Stimulated activated CD8-positive, alpha-beta memory T cell treated with anti-CD3 and anti-CD28 coated beads, Interleukin-7, amount 100 ng/mL, for 48 hours (primary cell): ENCODE results near the gene PAX4.

Experiments used
- DNase-seq, 2 donors: peaks; one replicate each; pipeline ENCODE4 v3.0.0-alpha.2; 2020; ENCODE audit warnings: low read depth in 1 of 2; ENCODE audit errors: extremely low read depth in 1 of 2

Gene PAX4

GRCh38 chr7:127618042-127618441 lies at the start of gene PAX4:
Gene PAX4, minus strand, starts transcription at chr7:127618142. Its CDS starts 2,214 bp downstream, at chr7:127615928.
- DNase-seq = no peak

DNA sequence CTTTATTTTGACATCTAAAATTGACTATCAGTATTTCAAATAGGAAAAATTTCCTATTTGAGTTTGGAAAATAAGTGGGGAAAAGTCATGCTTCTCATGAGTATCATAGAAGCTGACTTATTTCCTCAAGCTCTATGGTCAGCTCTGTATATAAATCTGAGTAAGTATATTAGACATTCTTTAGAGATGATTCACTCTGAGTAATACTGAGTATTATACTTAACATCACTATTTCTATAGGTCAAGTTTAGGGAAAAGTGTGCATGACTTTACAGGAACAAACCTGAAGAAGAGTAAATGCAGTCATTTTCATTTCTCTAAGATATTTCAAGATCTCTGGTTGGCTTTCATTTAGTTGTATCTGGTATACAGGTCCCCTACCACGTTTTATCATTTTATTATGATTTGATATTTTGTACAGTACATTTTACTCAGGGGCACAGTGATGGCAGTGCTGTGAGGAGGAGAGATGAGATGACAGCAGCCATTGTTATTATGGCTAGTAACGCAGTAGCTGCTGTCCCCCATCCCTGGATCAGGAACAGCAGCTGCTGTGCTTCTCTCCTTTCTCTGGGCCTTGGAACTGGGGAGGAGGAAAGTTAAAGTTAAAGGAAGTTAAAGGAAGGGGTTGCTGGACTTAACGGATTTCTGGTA lies 49.2 kb upstream of the PAX4 start:
- DNase-seq = no peak

GRCh38 chr7:127666602-127667001 lies 48.7 kb upstream of the PAX4 start:
- DNase-seq = no peak

- no peak for DNase-seq
These were observed 48.0 kb upstream of the PAX4 start for GRCh38 chr7:127665922-127666321.

DNA sequence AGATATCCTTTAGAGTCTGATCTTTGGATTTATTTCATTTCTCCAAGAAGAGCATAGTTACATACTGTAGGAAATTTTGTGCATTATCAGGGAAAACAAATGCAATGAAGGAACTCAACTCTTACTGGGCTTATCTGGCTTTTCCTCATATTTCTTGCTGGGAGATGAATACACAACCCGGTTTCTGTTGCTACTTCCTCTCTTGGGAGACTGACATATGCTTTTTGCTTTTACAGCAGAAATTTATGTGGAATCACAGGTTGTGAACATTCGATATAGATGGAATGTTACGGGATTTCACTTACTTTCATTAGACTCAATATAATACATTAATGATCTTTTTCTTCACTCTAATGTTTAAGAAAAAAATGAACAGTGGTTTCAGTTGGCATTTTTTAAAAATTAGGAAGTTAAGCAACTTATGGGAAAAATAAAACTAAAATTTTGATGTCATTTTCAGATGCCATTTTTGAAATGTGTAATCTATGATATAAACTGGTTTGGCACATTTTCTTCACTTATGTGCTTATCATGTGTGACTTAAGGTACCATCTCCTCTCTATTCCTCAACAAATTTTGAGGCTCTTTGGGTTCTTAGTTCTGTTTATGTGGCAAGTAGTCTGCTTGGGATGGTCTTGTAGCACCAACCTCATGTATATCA lies 41.2 kb upstream of the PAX4 start:
- no peak for DNase-seq

DNA sequence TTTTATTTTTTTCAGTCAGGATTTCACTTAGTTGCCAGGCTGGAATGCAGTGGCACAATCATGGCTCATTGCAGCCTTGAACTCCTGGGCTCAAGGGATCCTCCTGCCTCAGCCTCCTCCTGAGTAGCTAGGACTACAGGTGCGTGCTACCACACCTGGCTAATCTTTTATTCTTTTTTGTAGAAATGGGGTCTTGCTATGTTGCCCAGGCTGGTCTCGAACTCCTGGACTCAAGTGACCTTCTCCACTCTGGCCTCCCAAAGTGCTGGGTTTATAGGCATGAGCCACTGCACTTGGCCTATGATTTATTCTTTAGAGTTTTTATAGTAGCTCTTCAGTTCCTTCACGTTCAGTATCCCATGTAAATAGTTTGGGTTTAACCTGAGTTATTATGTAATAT lies 39.6 kb upstream of the PAX4 start:
- DNase-seq = no peak

- no peak for DNase-seq
These were observed 37.8 kb upstream of the PAX4 start for GRCh38 chr7:127655720-127656119.

GRCh38 chr7:127654404-127655394 lies 36.8 kb upstream of the PAX4 start:
- DNase-seq = no peak

DNA sequence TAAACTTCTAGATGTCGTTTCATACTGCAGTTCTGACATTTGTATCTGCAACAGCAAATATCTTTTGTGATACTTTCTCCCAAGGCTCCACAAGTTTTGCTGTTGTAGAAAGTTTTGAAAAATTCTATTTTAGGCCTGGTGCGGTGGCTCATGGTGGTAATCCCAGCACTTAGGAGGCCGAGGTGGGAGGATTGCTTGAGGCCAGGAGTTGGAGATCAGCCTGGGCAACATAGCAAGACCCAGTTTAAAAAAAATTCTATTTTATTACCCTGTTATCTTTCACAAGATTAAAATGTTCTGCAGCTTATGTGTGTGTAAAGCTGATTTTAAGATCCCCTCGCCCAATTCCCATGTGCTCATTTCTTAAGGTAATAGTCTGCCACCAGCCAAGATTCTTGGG lies 35.5 kb upstream of the PAX4 start:
- DNase-seq = no peak

DNA sequence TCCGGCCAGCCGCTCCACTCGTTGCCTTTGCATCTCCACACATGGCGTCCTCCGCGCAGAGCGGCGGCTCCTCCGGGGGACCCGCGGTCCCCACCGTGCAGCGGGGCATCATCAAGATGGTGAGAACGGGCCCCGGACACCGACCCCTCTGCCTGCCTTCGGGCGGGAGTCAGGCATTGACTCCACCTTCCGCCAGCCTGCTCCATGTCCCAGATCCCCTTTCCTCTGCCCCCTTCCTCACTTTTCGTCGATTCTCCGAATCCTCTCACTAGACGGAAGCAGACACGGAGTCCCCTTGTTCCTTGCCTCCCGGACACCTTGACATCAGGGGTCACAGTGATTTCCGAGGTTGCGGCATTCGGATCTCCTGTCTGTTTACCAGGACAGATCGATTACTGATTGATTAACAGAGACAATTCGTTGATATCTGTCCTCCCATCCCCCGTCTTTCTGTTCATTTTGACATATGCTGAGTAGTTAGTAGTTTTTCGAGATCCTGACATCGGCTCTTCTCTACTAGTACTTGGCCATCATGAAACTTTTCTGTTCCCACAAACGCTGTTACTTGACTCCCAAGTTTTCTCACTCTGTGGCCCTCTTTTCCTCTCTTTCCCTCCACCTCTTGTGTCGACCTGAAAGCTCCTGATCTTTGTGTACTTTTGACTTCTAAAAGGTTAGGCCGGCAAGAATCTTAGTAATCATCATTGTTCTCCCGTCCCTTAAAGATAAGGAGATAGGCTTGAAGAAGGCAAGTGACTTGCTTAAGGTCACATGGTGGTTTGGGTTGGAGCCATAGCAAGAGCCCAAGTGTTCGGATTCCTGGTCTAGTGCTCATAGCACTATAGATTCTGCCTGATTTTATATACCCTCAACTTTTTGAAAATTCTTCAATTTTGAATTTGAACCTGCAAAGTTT lies 34.6 kb upstream of the PAX4 start:
- no peak for DNase-seq

- peak; percentile 96 to 100 for DNase-seq
These were observed 33.8 kb upstream of the PAX4 start, which contains the start of gene SND1 for GRCh38 chr7:127651556-127652332. Gene SND1, plus strand, starts transcription at chr7:127652194. Its CDS starts 180 bp downstream, at chr7:127652374.

DNA sequence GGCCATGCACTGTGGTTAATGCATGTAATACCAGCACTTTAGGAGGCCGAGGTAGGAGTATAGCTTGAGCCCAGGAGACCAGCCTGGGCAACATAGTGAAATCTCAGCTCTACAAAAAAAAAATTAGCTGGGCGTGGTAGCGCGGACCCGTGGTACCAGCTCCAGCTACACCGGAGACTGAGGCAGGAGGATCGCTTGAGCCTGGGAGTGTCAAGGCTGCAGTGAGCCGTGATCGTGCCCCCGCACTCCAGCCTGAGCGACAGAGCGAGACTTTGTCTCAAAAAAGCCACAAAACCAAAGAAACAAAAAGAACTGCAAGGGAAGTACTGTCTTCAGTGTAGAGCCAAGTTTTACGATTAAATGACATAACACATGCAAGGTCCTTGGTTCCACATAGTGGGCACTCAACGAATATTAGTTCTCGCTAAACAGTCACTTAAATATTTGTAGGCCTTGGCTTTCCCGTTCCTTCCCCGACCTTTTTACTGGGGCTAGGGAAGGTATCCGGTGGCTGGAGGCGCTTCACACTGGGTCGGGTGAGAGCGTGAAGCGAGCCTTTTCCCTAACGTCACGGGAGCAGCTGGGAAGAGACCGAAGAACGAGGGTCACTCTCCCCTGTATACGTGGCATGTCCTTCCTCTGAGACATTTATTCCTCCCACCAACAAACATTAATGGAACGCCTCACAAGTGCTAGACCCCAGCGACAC lies 33.1 kb upstream of the PAX4 start:
- no peak for DNase-seq

DNA sequence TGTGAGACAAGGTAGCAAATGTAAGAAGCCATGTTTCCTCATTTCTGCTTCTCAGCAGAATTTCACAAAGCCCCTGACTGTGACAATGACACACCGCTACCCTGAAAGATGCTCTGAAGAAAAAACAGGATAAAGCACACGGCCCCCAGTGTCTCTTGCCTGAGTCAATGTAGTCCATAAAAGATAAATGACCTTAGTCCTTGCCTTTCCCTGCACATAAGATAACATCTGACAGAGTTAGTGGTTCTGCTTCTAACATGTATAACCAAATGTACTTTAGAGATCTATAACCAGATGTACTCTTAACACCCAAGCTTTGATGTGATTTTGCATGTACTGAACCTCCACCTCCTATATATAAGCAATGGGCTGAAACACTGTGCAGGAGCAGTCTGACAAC lies 31.0 kb upstream of the PAX4 start:
- no peak for DNase-seq

- no peak for DNase-seq
These were observed 29.7 kb upstream of the PAX4 start for GRCh38 chr7:127647636-127648035.

DNA sequence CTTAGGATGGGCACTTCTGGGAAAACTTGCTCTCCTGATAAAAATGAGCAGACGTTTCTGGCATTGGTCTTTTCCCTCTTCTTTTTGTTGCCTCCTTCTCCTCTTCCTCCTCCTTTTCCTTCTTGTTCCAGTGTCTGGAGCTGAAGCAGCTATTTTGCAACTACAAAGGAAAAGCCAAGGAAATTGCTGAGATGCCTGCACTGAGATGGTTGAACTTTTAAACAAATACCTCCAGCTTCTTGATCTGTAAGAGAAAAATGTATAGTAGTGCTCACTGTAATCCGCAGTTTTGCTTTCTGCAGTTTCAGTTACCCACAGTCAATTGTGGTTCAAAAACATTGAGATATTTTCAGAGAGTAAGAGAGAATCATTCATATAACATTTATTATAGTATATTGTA lies 26.5 kb upstream of the PAX4 start:
- no peak for DNase-seq

DNA sequence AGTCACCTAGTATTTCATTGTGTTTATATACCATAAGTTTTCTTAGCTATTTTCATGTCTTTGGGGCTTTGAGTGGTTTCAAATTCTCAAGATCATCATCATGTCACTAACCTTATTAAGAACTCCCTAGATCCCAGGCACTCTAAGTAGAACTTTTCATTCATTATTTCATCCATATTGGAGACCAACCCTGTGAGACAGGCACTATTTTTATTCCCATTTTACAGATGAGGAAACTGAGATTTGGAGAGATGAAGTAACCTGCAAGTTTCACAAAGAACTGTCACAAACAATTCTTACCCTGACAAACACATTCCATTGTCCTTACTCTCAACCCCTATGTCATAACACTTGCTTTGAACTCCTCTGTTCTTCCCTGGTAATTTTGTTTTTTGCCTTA lies 20.3 kb upstream of the PAX4 start:
- no peak for DNase-seq

GRCh38 chr7:127635659-127636285 lies 17.8 kb upstream of the PAX4 start:
- DNase-seq = no peak

DNA sequence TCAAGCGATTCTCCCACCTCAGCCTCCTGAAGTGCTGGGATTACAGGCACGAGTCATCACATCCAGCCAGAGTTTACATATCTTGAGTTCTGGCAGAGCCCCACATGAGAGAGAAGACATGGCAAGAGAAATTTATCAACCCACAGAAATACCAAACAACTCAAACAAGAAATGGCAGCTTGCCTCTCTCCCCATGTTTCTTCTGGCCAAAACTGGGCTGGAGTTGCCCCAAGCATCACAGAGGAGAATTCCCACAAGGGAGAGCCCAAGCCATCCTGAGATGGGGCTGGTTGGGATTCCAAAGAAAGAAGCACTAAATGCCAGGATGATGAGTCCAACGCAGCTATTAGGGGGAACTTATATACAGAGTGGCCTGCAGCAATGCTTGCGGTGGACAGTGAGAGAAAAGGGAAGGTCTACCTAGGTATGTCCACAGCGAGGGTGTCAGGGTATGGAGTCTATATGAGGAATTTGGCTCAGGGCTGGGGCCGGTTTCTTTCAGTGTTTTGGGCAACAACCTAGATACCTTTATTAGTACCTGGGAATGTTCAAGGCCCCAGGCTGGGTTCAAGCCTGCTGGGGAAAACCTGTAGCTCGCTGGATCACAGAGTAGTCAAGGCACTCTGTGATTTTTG lies 14.5 kb upstream of the PAX4 start:
- no peak for DNase-seq
